Activated CD4-positive, alpha-beta T cell treated with anti-CD3 and anti-CD28 coated beads, Interleukin-2, Interleukin-4, amounts not matched to agents 100 ng/mL and 50 ng/mL, durations not matched to agents 16 hours and 8 hours (primary cell): Measurements from ENCODE around the gene NR2F2.

Experiments
- DNase-seq: peaks from one replicate; pipeline ENCODE4 v3.0.0-alpha.2; 2020; ENCODE audit warnings: low spot score

Gene NR2F2

DNA sequence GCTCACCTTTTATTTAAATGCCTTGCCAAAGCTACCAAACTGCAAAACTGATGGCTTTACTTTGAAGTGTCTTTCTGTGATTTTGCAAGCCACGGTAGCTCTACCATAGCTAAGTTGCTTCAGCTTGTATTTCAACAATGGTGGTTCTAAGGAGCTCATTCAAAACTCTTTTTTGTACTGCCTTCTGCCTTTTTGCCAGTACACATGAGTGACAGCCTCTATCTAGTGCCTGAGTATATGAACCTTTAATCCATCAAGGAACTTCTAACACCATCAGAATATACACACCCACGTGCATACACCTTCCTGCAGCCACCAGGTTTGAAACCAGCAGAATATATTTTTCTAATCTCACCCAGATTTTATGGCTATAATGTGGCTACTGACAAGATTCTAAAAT is 10.4 kb upstream of the NR2F2 start:
- DNase-seq, result no peak

- DNase-seq, result no peak
Measured at GRCh38 chr15:96320703-96321638, 9.5 kb upstream of the NR2F2 start.

DNA sequence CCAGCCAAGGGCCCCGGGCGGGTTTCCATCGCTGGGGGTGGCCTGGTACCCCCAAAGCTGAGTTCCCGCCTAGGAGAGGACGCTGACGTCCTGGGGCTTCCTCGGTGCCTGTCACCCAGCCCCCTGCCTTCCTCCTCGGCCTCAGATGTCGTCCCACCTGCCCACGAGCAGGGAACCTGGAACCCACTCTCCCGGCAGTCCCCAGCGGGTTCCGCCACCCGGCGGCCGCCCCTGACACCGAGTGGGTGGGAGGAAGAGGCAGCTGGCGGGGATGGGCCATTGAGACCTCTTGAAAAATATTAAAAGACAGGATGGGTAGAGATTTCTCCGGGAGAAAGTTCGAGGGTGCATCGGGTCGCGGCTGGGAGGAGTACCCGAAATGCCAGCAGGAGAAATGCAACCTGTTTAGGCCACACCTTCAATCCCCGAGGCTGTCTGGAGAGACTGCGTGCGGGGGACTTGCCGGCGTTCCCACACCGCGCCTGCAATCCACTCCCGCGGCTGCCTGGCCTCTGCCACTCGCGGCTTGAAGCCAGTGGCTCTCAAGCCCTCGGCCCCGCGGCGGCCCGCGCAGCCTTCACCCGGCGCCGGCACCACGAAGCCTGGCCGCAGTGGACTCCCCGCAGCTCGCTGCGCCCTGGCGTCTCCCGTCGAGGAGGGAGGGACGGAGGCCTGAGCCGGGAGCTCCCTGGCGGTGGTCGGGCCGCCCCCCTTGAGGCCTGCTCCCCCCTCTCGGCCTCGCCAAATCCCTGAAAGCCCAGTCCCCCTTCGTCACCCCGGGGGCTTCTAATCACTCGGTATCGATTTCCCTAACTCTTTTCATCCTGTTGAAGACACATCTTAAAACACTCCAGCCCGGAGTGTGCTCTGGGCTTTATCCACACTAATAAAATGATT is 8.6 kb upstream of the NR2F2 start:
- DNase-seq, result no peak

GRCh38 chr15:96322536-96323318 is 7.8 kb upstream of the NR2F2 start:
- DNase-seq, result no peak

GRCh38 chr15:96323319-96324145 is 7.0 kb upstream of the NR2F2 start:
- DNase-seq, result no peak

GRCh38 chr15:96324192-96324895 is 6.2 kb upstream of the NR2F2 start:
- no peak for DNase-seq

- no peak for DNase-seq
Measured at GRCh38 chr15:96324940-96325540, 5.5 kb upstream of the NR2F2 start.

DNA sequence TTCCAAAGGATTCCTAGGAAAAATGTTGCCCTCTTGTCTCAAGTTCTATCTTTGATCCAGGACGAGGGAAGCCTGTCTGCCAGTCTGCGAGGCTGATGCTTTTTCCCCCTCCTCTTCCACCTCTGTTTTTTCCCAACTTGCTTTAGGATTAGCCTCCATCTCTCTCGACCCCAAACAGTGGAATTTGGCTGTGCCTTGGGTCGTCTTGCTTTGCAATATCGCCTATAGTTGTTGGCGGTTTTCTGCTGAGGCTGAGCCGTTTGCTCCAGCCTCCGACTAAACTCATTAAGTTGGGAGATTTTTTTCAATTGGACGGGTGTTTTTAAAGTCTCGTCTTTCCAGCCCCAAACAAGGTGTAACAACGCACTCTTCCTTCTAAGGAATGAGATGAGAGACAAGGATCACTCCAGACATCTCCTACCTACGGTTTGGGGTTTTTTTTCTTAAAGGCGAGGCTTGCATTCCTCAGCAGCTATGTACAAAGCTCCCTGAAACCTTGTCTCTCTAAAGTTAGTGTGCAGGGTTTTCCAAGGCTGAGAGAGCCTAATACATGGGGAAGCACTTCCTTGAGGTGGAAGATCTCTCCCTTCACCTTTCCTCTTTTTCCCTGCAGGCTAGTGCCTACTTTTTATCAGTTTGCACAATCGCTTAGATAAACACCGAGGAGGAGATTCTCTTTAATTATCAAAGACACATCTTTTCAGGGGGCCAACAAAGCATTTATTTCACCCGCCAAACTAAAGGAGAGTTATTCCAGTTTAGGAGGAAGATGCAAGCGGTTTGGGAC is 4.8 kb upstream of the NR2F2 start:
- DNase-seq, result no peak

GRCh38 chr15:96326328-96327154 is 4.0 kb upstream of the NR2F2 start:
- no peak for DNase-seq

- peak; percentile 30 for DNase-seq
Measured at GRCh38 chr15:96327155-96327741, 3.3 kb upstream of the NR2F2 start.

DNA sequence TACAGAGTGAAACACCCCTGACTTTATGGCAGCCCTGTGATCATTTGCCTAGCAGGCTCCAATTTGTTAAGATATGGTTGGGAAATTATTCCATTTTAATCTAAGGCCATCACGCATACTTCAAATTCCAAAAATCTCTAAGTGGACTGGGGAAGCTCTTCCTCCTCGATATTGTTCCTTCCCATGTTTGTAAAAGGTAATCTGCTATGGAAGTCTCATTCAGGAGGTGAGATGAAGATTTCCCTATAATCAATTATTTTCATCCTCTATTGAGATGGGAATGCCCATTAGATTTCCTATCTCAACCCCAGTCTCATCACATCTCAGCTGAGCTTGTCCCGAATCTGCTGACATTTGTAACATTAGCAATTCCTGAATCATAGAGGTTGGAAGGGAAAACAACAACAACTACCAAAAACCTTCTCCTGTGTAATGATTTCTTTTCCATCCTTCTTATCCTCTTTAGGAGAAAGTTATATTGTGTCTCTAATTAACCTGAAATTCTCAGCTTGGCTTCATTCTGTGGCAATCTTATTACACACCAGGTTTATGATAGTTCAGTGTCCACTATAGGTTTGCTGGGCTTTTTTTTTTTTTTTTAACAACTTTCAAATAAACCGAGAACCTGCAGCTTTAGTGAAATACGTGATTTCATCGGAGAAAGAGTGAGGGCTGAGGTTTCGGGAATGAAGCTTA is 2.2 kb upstream of the NR2F2 start:
- DNase-seq, result no peak

GRCh38 chr15:96328877-96329195 is 1.7 kb upstream of the NR2F2 start:
- DNase-seq, result no peak

DNA sequence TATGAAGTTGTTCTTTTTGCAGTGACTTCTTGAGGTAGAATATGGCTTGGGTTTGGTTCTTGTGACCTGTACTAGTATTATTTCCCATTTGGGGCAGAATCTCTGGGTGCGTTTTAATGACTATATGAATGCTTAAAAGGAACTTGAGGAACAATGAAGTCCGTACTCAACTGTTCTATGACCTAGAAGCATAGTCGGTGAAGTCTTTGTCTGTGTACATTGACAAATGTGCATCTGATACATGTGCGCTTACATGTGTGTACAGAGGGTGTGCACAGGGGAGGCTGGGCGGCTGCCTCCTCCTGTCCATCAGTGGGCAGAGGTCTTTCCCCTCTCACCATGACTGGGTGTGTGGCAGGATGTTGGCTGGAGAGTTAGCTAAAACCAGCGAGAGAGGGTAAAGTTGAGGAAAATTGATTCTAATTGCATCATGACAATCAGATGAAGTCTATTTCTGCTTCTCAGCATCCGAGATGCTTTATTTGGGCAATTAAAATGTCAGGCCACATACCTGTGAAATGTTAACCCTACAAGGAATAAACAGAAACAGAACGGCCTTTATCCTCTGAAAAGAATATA is 1.0 kb upstream of the NR2F2 start:
- DNase-seq, result no peak

DNA sequence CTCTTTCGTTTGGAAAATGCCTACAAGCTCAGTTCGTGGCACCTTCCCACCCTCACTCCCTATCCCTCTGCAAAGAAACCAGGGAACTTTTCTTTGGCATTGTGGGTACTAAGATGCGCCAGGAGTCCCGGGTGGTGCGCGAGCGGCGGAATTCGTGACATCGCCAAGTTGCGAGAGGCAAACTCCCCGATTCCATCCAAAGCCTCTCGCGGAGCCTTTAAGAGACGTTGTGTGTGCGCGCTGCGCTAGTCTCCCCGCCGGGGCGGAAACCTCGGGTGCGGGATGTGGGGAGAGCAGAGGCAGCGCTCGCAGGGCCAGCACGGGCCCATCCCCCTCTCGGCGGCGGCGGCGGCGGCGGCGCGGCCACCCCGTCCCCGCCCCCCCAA is 443 bp upstream of the NR2F2 start:
- peak; percentile 7 for DNase-seq

- DNase-seq, result no peak
Measured at GRCh38 chr15:96331144-96331944, 844 bp downstream of the NR2F2 start.

DNA sequence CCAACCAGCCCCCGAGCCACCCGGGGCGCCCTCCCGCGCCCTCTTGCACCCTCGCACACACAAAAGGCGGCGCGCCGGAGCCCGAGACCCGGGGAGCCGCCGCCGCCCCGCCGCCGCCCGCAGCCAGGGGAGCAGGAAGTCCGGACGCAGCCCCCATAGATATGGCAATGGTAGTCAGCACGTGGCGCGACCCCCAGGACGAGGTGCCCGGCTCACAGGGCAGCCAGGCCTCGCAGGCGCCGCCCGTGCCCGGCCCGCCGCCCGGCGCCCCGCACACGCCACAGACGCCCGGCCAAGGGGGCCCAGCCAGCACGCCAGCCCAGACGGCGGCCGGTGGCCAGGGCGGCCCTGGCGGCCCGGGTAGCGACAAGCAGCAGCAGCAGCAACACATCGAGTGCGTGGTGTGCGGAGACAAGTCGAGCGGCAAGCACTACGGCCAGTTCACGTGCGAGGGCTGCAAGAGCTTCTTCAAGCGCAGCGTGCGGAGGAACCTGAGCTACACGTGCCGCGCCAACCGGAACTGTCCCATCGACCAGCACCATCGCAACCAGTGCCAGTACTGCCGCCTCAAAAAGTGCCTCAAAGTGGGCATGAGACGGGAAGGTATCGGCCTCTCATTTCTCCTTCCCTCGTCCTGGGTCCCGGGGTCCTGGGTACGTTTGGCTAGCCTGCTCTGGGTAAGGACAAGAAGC is 1.6 kb downstream of the NR2F2 start:
- no peak for DNase-seq
